ENCODE results near the gene AHNAK2. TPM values are rescaled to one million over a fixed set of nuclear protein-coding genes. Genes with fewer than 3 reads are reported as not detected.
"Not testable (repeated sequence)": the region's sequence is repeated elsewhere in the genome, so short reads cannot be mapped to it uniquely, and the experiment has no call there.

Gene AHNAK2
- total RNA-seq, 1 experiment from 2014 or later: 31.3 TPM

DNA sequence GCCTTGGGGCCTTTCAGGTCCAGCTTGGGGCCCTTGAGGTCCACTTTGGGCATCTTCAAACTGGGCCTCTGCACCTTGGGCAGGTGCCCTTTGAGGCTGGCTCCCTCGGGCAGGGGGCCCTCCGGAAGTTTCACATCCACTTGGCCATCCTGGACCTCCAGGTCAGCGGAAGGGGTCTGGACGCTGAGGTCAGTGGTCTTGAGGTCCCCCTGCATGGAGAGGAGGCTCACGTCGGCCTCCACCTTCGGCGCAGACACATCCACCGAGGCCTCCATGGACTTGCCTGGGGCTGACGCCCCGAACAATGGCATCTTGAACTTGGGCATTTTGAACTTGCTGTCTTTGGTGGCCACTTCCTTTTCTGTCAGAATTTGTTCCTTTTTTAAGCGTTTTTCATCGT, 25.1 kb downstream of the AHNAK2 start:
- Histone ChIP-seq H3K36me3 (no peaks in the 10 kb centered on the region), H3K27me3 (no peaks in the 10 kb centered on the region), H3K4me3 (no peak overlapping the region), H3K9me3 (no peaks in the 10 kb centered on the region)
- DNase-seq: no peak

DNA sequence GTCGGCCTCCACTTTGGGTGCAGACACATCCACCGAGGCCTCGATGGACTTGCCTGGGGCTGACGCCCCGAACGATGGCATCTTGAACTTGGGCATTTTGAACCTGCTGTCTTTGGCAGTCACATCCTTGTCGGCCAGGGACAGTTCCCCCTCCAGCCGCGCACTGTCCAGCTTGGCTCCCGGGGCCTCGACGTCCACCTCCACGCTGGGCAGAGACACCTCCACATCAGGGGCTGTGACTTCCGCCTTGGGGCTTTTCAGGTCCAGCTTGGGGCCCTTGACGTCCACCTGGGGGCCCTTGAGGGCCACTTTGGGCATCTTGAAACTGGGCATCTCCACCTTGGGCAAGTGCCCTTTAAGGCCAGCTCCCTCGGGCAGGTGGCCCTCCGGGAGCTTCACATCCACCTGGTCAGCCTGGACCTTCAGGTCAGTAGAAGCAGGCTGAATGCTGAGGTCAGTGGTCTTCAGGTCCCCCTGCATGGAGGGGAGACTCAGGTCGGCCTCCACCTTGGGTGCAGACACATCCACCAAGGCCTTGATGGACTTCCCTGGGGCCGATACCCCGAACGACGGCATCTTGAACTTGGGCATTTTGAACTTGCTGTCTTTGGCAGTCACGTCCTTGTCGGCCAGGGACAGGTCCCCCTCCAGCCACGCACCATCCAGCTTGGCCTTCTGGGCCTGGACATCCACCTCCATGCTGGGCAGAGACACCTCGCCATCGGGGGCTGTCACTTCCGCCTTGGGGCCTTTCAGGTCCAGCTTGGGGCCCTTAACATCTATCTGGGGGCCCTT, 26.1 kb downstream of the AHNAK2 start:
- not testable (repeated sequence) for H3K4me3 ChIP-seq, H3K9me3 ChIP-seq, DNase-seq, H3K27me3 ChIP-seq, H3K36me3 ChIP-seq

DNA sequence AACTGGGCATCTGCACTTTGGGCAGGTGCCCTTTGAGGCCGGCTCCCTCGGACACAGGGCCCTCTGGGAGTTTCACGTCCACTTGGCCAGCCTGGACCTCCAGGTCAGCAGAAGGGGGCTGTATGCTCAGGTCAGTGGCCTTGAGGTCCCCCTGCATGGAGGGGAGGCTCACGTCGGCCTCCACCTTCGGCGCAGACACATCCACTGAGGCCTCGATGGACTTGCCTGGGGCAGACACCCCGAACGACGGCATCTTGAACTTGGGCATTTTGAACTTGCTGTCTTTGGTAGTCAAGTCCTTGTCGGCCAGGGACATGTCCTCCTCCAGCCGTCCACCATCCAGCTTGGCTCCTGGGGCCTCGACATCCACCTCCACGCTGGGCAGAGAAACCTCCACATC, 27.5 kb downstream of the AHNAK2 start:
- not testable (repeated sequence) for H3K9me3 ChIP-seq, DNase-seq, H3K36me3 ChIP-seq, H3K27me3 ChIP-seq, H3K4me3 ChIP-seq

DNA sequence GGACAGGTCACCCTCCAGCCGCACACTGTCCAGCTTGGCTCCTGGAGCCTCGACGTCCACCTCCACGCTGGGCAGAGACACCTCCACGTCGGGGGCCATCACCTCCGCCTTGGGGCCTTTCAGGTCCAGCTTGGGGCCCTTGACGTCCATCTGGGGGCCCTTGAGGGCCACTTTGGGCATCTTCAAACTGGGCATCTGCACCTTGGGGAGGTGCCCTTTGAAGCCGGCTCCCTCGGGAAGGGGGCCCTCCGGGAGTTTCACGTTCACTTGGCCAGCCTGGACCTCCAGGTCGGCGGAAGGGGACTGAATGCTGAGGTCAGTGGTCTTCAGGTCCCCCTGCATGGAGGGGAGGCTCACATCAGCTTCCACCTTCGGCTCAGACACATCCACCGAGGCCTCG, 28.2 kb downstream of the AHNAK2 start:
- no peak overlapping the region for H3K4me3 ChIP-seq
- no peak for DNase-seq
- H3K36me3 ChIP-seq: no peaks in the 10 kb centered on the region
- H3K27me3 ChIP-seq: no peaks in the 10 kb centered on the region
- no peaks in the 10 kb centered on the region for H3K9me3 ChIP-seq

DNA sequence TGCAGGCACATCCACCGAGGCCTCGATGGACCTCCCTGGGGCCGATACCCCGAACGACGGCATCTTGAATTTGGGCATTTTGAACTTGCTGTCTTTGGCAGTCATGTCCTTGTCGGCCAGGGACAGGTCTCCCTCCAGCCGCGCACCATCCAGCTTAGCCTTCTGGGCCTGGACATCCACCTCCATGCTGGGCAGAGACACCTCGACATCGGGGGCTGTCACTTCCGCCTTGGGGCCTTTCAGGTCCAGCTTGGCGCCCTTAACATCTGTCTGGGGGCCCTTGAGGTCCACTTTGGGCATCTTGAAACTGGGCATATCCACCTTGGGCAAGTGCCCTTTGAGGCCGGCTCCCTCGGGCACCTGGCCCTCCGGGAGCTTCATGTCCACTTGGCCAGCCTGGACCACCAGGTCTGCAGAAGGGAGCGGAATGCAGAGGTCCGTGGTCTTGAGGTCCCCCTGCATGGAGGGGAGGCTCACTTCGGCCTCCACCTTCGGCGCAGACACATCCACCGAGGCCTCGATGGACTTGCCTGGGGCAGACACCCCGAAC, 28.7 kb downstream of the AHNAK2 start:
- H3K9me3 ChIP-seq, H3K27me3 ChIP-seq, H3K36me3 ChIP-seq, H3K4me3 ChIP-seq, DNase-seq: not testable (repeated sequence)

DNA sequence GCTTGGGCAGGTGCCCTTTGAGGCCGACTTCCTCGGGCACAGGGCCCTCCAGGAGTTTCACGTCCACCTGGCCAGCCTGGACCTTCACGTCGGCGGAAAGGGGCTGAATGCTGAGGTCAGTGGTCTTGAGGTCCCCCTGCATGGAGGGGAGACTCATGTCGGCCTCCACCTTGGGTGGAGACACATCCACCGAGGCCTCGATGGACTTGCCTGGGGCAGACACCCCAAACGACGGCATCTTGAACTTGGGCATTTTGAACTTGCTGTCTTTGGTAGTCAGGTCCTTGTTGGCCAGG, 29.5 kb downstream of the AHNAK2 start:
- Histone ChIP-seq H3K9me3 (no peaks in the 10 kb centered on the region), H3K27me3 (no peaks in the 10 kb centered on the region), H3K36me3 (no peaks in the 10 kb centered on the region), H3K4me3 (no peak overlapping the region)
- DNase-seq: no peak

DNA sequence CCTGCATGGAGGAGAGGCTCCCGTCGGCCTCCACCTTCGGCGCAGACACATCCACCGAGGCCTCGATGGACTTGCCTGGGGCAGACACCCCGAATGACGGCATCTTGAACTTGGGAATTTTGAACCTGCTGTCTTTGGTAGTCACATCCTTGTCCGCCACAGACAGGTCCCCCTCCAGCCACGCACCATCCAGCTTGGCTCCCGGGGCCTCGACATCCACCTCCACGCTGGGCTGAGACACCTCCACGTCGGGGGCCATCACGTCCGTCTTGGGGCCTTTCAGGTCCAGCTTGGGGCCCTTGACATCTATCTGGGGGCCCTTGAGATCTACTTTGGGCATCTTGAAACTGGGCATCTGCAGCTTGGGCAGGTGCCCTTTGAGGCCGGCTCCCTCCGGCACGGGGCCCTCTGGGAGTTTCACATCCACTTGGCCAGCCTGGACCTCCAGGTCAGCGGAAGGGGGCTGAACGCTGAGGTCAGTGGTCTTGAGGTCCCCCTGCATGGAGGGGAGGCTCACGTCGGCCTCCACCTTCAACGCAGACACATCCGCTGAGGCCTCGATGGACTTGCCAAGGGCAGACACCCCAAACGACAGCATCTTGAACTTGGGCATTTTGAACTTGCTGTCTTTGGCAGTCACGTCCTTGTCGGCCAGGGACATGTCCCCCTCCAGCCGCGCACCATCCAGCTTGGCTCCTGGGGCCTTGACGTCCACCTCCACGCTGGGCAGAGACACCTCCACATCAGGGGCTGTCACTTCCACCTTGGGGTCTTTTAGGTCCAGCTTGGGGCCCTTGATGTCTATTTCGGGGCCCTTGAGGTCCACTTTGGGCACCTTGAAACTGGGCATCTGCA, 30.1 kb downstream of the AHNAK2 start:
- H3K4me3 ChIP-seq, H3K27me3 ChIP-seq, DNase-seq, H3K9me3 ChIP-seq, H3K36me3 ChIP-seq: not testable (repeated sequence)

DNA sequence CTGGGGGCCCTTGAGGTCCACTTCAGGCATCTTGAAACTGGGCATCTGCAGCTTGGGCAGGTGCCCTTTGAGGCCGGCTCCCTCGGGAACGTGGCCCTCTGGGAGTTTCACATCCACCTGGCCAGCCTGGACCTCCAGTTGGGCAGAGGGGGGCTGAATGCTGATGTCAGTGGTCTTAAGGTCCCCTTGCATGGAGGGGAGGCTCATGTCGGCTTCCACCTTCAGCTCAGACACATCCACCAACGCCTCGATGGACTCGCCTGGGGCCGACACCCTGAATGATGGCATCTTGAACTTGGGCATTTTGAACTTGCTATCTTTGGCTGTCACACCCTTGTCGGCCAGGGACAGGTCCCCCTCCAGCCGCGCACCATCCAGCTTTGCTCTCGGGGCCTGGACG, 31.0 kb downstream of the AHNAK2 start:
- not testable (repeated sequence) for H3K9me3 ChIP-seq, H3K4me3 ChIP-seq, H3K27me3 ChIP-seq, DNase-seq, H3K36me3 ChIP-seq

DNA sequence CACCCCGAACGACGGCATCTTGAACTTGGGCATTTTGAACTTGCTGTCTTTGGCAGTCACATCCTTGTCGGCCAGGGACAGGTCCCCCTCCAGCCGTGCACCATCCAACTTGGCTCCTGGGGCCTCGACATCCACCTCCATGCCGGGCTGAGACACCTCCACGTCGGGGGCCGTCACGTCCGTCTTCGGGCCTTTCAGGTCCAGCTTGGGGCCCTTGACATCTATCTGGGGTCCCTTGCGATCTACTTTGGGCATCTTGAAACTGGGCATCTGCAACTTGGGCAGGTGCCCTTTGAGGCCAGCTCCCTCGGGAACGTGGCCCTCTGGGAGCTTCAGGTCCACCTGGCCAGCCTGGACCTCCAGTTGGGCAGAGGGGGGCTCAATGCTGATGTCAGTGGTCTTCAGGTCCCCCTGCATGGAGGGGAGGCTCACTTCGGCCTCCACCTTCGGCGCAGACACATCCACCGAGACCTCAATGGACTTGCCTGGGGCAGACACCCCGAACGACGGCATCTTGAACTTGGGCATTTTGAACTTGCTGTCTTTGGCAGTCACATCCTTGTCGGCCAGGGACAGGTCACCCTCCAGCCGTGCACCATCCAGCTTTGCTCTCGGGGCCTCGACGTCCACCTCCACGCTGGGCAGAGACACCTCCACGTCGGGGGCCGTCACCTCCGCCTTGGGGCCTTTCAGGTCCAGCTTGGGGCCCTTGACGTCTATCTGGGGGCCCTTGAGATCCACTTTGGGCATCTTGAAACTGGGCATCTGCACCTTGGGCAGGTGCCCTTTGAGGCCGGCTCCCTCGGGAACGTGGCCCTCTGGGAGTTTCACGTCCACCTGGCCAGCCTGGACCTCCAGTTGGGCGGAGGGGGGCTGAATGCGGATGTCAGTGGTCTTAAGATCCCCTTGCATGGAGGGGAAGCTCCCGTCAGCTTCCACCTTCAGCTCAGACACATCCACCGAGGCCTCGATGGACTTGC, 31.9 kb downstream of the AHNAK2 start:
- H3K9me3 ChIP-seq, DNase-seq, H3K36me3 ChIP-seq, H3K4me3 ChIP-seq, H3K27me3 ChIP-seq: not testable (repeated sequence)

DNA sequence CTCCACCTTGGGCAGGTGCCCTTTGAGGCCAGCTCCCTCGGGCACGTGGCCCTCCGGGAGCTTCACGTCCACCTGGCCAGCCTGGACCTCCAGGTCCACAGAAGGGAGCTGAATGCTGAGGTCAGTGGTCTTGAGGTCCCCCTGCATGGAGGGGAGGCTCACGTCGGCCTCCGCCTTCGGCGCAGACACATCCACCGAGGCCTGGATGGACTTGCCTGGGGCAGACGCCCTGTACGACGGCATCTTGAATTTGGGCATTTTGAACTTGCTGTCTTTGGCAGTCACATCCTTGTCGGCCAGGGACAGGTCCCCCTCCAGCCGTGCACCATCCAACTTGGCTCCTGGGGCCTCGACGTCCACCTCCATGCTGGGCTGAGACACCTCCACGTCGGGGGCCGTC, 32.9 kb downstream of the AHNAK2 start:
- not testable (repeated sequence) for H3K9me3 ChIP-seq, DNase-seq, H3K36me3 ChIP-seq, H3K27me3 ChIP-seq, H3K4me3 ChIP-seq

DNA sequence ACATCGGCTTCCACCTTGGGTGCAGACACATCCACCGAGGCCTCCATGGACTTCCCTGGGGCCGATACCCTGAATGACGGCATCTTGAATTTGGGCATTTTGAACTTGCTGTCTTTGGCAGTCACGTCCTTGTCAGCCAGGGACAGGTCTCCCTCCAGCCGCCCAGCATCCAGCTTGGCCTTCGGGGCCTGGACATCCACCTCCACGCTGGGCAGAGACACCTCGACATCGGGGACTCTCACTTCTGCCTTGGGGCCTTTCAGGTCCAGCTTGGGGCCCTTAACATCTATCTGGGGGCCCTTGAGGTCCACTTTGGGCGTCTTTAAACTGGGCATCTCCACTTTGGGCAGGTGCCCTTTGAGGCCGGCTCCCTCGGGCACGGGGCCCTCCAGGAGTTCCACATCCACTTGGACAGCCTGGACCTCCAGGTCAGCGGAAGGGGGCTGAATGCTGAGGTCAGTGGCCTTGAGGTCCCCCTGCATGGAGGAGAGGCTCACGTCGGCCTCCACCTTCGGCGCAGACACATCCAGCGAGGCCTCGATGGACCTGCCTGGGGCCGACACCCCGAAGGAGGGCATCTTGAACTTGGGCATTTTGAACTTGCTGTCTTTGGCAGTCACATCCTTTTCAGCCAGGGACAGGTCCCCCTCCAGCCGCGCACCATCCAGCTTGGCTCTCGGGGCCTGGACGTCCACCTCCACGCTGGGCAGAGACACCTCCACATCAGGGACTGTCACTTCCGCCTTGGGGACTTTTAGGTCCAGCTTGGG, 33.6 kb downstream of the AHNAK2 start:
- not testable (repeated sequence) for DNase-seq, H3K9me3 ChIP-seq, H3K27me3 ChIP-seq, H3K36me3 ChIP-seq, H3K4me3 ChIP-seq

DNA sequence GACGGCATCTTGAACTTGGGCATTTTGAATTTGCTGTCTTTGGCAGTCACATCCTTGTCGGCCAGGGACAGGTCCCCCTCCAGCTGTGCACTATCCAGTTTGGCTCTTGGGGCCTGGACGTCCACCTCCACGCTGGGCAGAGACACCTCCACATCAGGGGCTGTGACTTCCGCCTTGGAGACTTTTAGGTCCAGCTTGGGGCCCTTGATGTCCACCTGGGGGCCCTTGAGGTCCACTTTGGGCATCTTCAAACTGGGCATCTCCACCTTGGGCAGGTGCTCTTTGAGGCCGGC, 34.2 kb downstream of the AHNAK2 start:
- H3K9me3 ChIP-seq, H3K36me3 ChIP-seq, H3K4me3 ChIP-seq, H3K27me3 ChIP-seq, DNase-seq: not testable (repeated sequence)

DNA sequence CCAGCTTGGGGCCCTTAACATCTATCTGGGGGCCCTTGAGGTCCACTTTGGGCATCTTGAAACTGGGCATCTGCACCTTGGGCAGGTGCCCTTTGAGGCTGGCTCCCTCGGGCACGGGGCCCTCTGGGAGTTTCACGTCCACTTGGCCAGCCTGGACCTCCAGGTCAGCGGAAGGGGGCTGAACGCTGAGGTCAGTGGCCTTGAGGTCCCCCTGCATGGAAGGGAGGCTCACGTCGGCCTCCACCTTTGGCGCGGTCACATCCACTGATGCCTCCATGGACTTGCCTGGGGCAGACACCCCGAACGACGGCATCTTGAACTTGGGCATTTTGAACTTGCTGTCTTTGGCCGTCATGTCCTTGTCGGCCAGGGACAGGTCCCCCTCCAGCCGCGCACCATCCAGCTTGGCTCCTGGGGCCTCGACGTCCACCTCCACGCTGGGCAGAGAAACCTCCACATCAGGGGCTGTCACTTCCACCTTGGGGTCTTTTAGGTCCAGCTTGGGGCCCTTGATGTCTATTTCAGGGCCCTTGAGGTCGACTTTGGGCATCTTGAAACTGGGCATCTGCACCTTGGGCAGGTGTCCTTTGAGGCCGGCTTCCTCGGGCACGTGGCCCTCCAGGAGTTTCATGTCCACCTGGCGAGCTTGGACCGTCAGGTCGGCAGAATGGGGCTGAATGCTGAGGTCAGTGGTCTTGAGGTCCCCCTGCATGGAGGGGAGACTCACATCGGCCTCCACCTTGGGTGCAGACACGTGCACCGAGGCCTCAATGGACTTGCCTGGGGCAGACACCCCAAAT, 34.8 kb downstream of the AHNAK2 start:
- not testable (repeated sequence) for H3K36me3 ChIP-seq, H3K9me3 ChIP-seq, H3K4me3 ChIP-seq, DNase-seq, H3K27me3 ChIP-seq

DNA sequence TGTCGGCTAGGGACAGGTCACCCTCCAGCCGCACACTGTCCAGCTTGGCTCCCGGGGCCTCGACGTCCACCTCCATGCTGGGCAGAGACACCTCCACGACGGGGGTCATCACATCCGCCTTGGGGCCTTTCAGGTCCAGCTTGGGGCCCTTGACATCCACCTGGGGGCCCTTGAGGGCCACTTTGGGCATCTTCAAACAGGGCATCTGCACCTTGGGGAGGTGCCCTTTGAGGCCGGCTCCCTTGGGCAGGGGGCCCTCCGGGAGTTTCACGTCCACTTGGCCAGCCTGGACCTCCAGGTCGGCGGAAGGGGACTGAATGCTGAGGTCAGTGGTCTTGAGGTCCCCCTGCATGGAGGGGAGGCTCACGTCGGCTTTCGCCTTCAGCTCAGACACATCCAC, 35.6 kb downstream of the AHNAK2 start:
- no peaks in the 10 kb centered on the region for H3K9me3 ChIP-seq
- no peak for DNase-seq
- H3K36me3 ChIP-seq: no peaks in the 10 kb centered on the region
- H3K27me3 ChIP-seq: no peaks in the 10 kb centered on the region
- H3K4me3 ChIP-seq: no peak overlapping the region

DNA sequence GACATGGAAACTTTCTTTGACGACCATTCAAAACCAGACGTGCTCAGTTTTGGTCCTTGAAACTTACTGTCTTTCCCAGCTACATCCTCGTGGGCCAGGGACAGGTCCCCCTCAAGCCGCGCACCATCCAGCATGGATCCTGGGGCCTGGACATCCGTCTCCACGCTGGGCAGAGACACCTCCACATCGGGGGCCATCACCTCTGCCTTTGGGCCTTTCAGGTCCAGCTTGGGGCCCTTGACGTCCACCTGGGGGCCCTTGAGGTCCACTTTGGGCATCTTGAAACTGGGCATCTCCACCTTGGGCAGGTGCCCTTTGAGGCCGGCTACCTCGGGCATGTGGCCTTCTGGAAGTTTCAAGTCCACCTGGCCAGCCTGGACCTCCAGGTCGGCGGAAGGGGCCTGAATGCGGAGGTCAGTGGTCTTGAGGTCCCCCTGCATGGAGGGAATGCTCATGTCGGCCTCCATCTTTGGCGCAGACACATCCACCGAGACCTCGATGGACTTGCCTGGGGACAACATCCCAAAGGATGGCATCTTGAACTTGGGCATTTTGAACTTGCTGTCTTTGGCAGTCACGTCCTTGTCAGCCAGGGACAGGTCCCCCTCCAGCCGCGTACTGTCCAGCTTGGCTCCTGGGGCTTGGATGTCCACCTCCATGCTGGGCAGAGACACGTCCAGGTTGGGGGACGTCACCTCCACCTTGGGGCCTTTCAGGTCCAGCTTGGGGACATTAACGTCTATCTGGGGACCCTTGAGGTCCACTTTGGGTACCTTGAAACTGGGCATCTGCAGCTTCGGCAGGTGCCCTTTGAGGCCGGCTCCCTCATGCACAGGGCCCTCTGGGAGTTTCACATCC, 36.4 kb downstream of the AHNAK2 start:
- Histone ChIP-seq H3K27me3 (no peaks in the 10 kb centered on the region), H3K4me3 (no peak overlapping the region), H3K36me3 (no peaks in the 10 kb centered on the region), H3K9me3 (no peaks in the 10 kb centered on the region)
- DNase-seq: no peak
